K562 (cell line): ENCODE measurements around the gene GPM6B.

Experiments
- CUX1 ChIP-seq: fragments of 200-800 bp; sonication (Bioruptor generic); IDR thresholded peaks from 2 replicates; pipeline ENCODE4 v1.6.1; 2016; ENCODE audit warnings: missing genetic modification characterization, missing compliant biosample characterization
- GABPB1 ChIP-seq: sonication (generic); formaldehyde crosslinking; IDR thresholded peaks from 2 replicates; pipeline ENCODE4 v1.8.0; 2022; ENCODE audit warnings: mild to moderate bottlenecking, missing genetic modification reagents
- MEF2A ChIP-seq: IDR thresholded peaks from 2 replicates; pipeline ENCODE4 v1.6.1; 2011; ENCODE audit warnings: low read depth, mild to moderate bottlenecking, low read length, moderate library complexity; ENCODE audit not compliant: control insufficient read depth

GRCh38 chrX:13816176-13816575 lies 717 bp downstream of the GPM6B start:
- TF ChIP-seq GABPB1 (CRISPR knock-in tag) (no peak), CUX1 (CRISPR knock-in tag) (no peak), MEF2A (no peak)
